Measurements from ENCODE around the gene SIPA1L2.

The SIPA1L2 gene

GRCh38 chr1:232621050-232621449 lies 8.9 kb downstream of the SIPA1L2 start:
- H3K79me2 ChIP-seq (ENCODE audit: control insufficient read depth, insufficient read depth, low read length, poor library complexity): peaks cover 11% of the 10 kb centered on the region
- no CpG with 5 or more reads among the region's 3 CpGs for WGBS (ENCODE audit: extremely low coverage, insufficient coverage, insufficient read length)
- no peak overlapping the region for H3K18ac ChIP-seq (ENCODE audit: low read length)

GRCh38 chr1:232620356-232620969 lies 9.5 kb downstream of the SIPA1L2 start:
- Histone ChIP-seq H2BK5ac (ENCODE audit: low read depth, low read length, poor library complexity) (no peak overlapping the region), H3K23ac (ENCODE audit: low read length) (no peak overlapping the region), H3K9ac (ENCODE audit: low read length) (no peak overlapping the region), H3K4ac (ENCODE audit: low read depth, low read length) (no peak overlapping the region), H2AFZ (ENCODE audit: insufficient read depth, low read length, poor library complexity) (no peak overlapping the region), H4K8ac (ENCODE audit: low read depth, low read length) (no peak overlapping the region), H3K79me2 (ENCODE audit: control insufficient read depth, insufficient read depth, low read length, poor library complexity) (peaks cover 12% of the 10 kb centered on the region), H3K27ac (ENCODE audit: low read depth, low read length) (no peak overlapping the region), H3K14ac (ENCODE audit: low read length) (no peak overlapping the region), H3K79me1 (ENCODE audit: low read length) (no peaks in the 10 kb centered on the region), H2BK12ac (ENCODE audit: low read length) (no peak overlapping the region), H3K9me3 (ENCODE audit: insufficient read depth, low read depth, low read length) (no peaks in the 10 kb centered on the region), H3K4me1 (ENCODE audit: control insufficient read depth in 1 of 2, insufficient read depth in 2 of 2, low read length in 2 of 2) (peaks cover 9 to 15% of the 10 kb centered on the region in 2 experiments), H3K4me2 (ENCODE audit: low read length) (no peak overlapping the region), H3K4me3 (ENCODE audit: low read depth, low read length) (no peak overlapping the region), H4K91ac (ENCODE audit: low read depth, low read length) (no peak overlapping the region), H3K36me3 (ENCODE audit: control insufficient read depth in 1 of 2, insufficient read depth in 2 of 2, low read length in 2 of 2) (no peaks in the 10 kb centered on the region), H3K18ac (ENCODE audit: low read length) (no peak overlapping the region), H3K27me3 (ENCODE audit: insufficient read depth, low read length) (no peaks in the 10 kb centered on the region), H4K12ac (ENCODE audit: low read depth, low read length) (no peak overlapping the region), H2AK5ac (ENCODE audit: low read length) (no peak overlapping the region), H2BK120ac (ENCODE audit: insufficient read depth, low read length, poor library complexity) (no peak overlapping the region)
- DNase-seq: peak in 1 of 2 donors; percentile 28
- WGBS (ENCODE audit: extremely low coverage, insufficient coverage, insufficient read length): no CpG with 5 or more reads among the region's 6 CpGs

More at GRCh38 chr1:232621050-232621449, 8.9 kb downstream of the SIPA1L2 start:
- no peak overlapping the region for H3K4me3 ChIP-seq (ENCODE audit: low read depth, low read length)
- no peak for DNase-seq
- H2BK120ac ChIP-seq (ENCODE audit: insufficient read depth, low read length, poor library complexity): no peak overlapping the region
- no peak overlapping the region for H3K4me2 ChIP-seq (ENCODE audit: low read length)
- no peak overlapping the region for H4K8ac ChIP-seq (ENCODE audit: low read depth, low read length)
- no peak overlapping the region for H3K9ac ChIP-seq (ENCODE audit: low read length)
- no peak overlapping the region for H2BK12ac ChIP-seq (ENCODE audit: low read length)
- H2BK5ac ChIP-seq (ENCODE audit: low read depth, low read length, poor library complexity): no peak overlapping the region
- peaks cover 7 to 15% of the 10 kb centered on the region in 2 experiments for H3K4me1 ChIP-seq (ENCODE audit: control insufficient read depth in 1 of 2, insufficient read depth in 2 of 2, low read length in 2 of 2)
- H4K91ac ChIP-seq (ENCODE audit: low read depth, low read length): no peak overlapping the region
- H3K14ac ChIP-seq (ENCODE audit: low read length): no peak overlapping the region
- no peaks in the 10 kb centered on the region for H3K79me1 ChIP-seq (ENCODE audit: low read length)
- no peak overlapping the region for H3K27ac ChIP-seq (ENCODE audit: low read depth, low read length)
- H3K23ac ChIP-seq (ENCODE audit: low read length): no peak overlapping the region
- H3K4ac ChIP-seq (ENCODE audit: low read depth, low read length): no peak overlapping the region
- H2AFZ ChIP-seq (ENCODE audit: insufficient read depth, low read length, poor library complexity): no peak overlapping the region
- no peaks in the 10 kb centered on the region for H3K36me3 ChIP-seq (ENCODE audit: control insufficient read depth in 1 of 2, insufficient read depth in 2 of 2, low read length in 2 of 2)
- H2AK5ac ChIP-seq (ENCODE audit: low read length): no peak overlapping the region
- H3K27me3 ChIP-seq (ENCODE audit: insufficient read depth, low read length): no peaks in the 10 kb centered on the region
- no peak overlapping the region for H4K12ac ChIP-seq (ENCODE audit: low read depth, low read length)
- H3K9me3 ChIP-seq (ENCODE audit: insufficient read depth, low read depth, low read length): no peaks in the 10 kb centered on the region

- H3K27me3 ChIP-seq (ENCODE audit: insufficient read depth, low read length): no peaks in the 10 kb centered on the region
- no peak overlapping the region for H2BK5ac ChIP-seq (ENCODE audit: low read depth, low read length, poor library complexity)
- no peak overlapping the region for H2BK120ac ChIP-seq (ENCODE audit: insufficient read depth, low read length, poor library complexity)
- no peak overlapping the region for H2BK12ac ChIP-seq (ENCODE audit: low read length)
- no peak overlapping the region for H4K12ac ChIP-seq (ENCODE audit: low read depth, low read length)
- H3K4me1 ChIP-seq (ENCODE audit: control insufficient read depth in 1 of 2, insufficient read depth in 2 of 2, low read length in 2 of 2): peaks cover 7 to 10% of the 10 kb centered on the region in 2 experiments
- H3K4ac ChIP-seq (ENCODE audit: low read depth, low read length): no peak overlapping the region
- H4K8ac ChIP-seq (ENCODE audit: low read depth, low read length): no peak overlapping the region
- no peak overlapping the region for H3K23ac ChIP-seq (ENCODE audit: low read length)
- no peak overlapping the region for H3K9ac ChIP-seq (ENCODE audit: low read length)
- peaks cover 8% of the 10 kb centered on the region for H3K79me2 ChIP-seq (ENCODE audit: control insufficient read depth, insufficient read depth, low read length, poor library complexity)
- no peak overlapping the region for H3K18ac ChIP-seq (ENCODE audit: low read length)
- no peak overlapping the region for H3K14ac ChIP-seq (ENCODE audit: low read length)
- H3K4me3 ChIP-seq (ENCODE audit: low read depth, low read length): no peak overlapping the region
- no peaks in the 10 kb centered on the region for H3K36me3 ChIP-seq (ENCODE audit: control insufficient read depth in 1 of 2, insufficient read depth in 2 of 2, low read length in 2 of 2)
- no peak overlapping the region for H3K4me2 ChIP-seq (ENCODE audit: low read length)
- H2AK5ac ChIP-seq (ENCODE audit: low read length): no peak overlapping the region
- H2AFZ ChIP-seq (ENCODE audit: insufficient read depth, low read length, poor library complexity): no peak overlapping the region
- no peaks in the 10 kb centered on the region for H3K79me1 ChIP-seq (ENCODE audit: low read length)
- H3K9me3 ChIP-seq (ENCODE audit: insufficient read depth, low read depth, low read length): no peaks in the 10 kb centered on the region
- no CpG with 5 or more reads among the region's 1 CpG for WGBS (ENCODE audit: extremely low coverage, insufficient coverage, insufficient read length)
- no peak overlapping the region for H3K27ac ChIP-seq (ENCODE audit: low read depth, low read length)
- H4K91ac ChIP-seq (ENCODE audit: low read depth, low read length): no peak overlapping the region
- DNase-seq: no peak
These were observed 12.7 kb downstream of the SIPA1L2 start for GRCh38 chr1:232617237-232617636.

GRCh38 chr1:232615306-232615800 lies 14.6 kb downstream of the SIPA1L2 start:
- Histone ChIP-seq H3K9me3 (ENCODE audit: insufficient read depth, low read depth, low read length) (peaks cover 2% of the 10 kb centered on the region), H3K79me1 (ENCODE audit: low read length) (no peaks in the 10 kb centered on the region), H4K12ac (ENCODE audit: low read depth, low read length) (no peak overlapping the region), H2BK5ac (ENCODE audit: low read depth, low read length, poor library complexity) (no peak overlapping the region), H2AFZ (ENCODE audit: insufficient read depth, low read length, poor library complexity) (no peak overlapping the region), H3K4me2 (ENCODE audit: low read length) (no peak overlapping the region), H3K9ac (ENCODE audit: low read length) (no peak overlapping the region), H3K79me2 (ENCODE audit: control insufficient read depth, insufficient read depth, low read length, poor library complexity) (peaks cover 7% of the 10 kb centered on the region), H4K8ac (ENCODE audit: low read depth, low read length) (no peak overlapping the region), H3K4ac (ENCODE audit: low read depth, low read length) (peak overlapping the region; percentile 29), H4K91ac (ENCODE audit: low read depth, low read length) (no peak overlapping the region), H2BK12ac (ENCODE audit: low read length) (no peak overlapping the region), H3K27me3 (ENCODE audit: insufficient read depth, low read length) (no peaks in the 10 kb centered on the region), H3K18ac (ENCODE audit: low read length) (no peak overlapping the region), H2AK5ac (ENCODE audit: low read length) (no peak overlapping the region), H2BK120ac (ENCODE audit: insufficient read depth, low read length, poor library complexity) (no peak overlapping the region), H3K27ac (ENCODE audit: low read depth, low read length) (no peak overlapping the region), H3K4me1 (ENCODE audit: control insufficient read depth in 1 of 2, insufficient read depth in 2 of 2, low read length in 2 of 2) (peaks cover 7 to 13% of the 10 kb centered on the region in 2 experiments), H3K4me3 (ENCODE audit: low read depth, low read length) (no peak overlapping the region), H3K23ac (ENCODE audit: low read length) (no peak overlapping the region), H3K14ac (ENCODE audit: low read length) (no peak overlapping the region), H3K36me3 (ENCODE audit: control insufficient read depth in 1 of 2, insufficient read depth in 2 of 2, low read length in 2 of 2) (no peaks in the 10 kb centered on the region)
- DNase-seq: no peak
- WGBS (ENCODE audit: extremely low coverage, insufficient coverage, insufficient read length): no CpG with 5 or more reads among the region's 4 CpGs

Measured in trophoblast cell (in vitro differentiated cells and primary cell).